Left ventricle myocardium superior (tissue), 1 donor: ENCODE measurements around the gene RAB30. TPM values are rescaled to one million over a fixed set of nuclear protein-coding genes. Genes with fewer than 3 reads are reported as not detected.

Experiments
- ATAC-seq: fragments of 200-7000 bp; cut with Tn5 transposase; one replicate; pipeline ENCODE4 v1.9.1; 2020; ENCODE audit warnings: mild to moderate bottlenecking, moderate library complexity
- DNase-seq: peaks from one replicate; pipeline ENCODE4 v3.0.0-alpha.2; 2020
- intact Hi-C: fragments of 100-400 bp; cut with micrococcal nuclease; formaldehyde crosslinking; loops from one replicate; pipeline ENCODE4 v1.11.0; 2022
- total RNA-seq: library from RNA; stranded (reverse); fragmentation: NEBNext Ultra II Directional; extraction: Animal tissue kit (Norgen Biotek cat#: 25700); gene quantifications from one replicate; pipeline ENCODE4 v1.2.1, GENCODE V29; 2021
- donor health status: DM: no; HTN: yes; CAD: no; lungs with severe emphysema.

The RAB30 gene
- total RNA-seq, 1 donor from 2014 or later, result 31.3 TPM

DNA sequence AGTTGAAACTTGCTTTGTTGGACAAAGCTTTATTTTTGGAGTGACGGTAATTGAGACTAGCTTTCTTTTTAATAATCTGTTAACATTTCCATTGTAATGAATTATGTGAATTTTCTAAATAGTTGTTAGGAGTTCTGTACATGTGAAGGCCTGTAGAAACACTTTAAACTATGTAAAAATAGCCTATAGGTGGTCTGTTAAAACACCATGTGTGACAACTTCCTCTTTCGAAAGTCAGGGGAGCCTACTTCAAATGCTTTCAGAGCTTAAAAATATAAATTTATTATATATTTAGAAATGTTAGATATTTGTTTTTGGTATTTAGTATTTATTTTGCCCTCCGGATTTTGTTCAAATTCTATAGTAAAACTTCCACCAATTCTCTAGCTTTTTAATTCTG, 141.5 kb downstream of the RAB30 start:
- intact Hi-C loops, result no loop called here
- ATAC-seq, result no peak
- DNase-seq, result no peak

DNA sequence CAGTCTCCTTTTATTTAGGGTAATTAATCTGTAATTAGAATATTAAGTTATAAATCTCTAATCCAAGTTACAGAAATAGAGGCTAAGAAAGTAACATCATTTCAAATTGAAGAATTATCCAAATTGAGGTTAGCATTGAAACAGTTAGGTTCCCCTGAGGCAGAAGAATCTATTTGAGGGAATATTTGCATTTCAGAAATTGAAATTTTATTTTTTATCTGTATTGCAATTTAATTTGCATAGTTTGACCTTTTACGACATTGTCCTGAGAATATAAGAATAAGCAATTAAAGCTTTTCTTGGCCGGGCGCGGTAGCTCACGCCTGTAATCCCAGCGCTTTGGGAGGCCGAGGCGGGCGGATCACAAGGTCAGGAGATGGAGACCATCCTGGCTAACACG, 142.6 kb downstream of the RAB30 start:
- ATAC-seq (no peak), DNase-seq (no peak)
- intact Hi-C loops, result no loop called here

DNA sequence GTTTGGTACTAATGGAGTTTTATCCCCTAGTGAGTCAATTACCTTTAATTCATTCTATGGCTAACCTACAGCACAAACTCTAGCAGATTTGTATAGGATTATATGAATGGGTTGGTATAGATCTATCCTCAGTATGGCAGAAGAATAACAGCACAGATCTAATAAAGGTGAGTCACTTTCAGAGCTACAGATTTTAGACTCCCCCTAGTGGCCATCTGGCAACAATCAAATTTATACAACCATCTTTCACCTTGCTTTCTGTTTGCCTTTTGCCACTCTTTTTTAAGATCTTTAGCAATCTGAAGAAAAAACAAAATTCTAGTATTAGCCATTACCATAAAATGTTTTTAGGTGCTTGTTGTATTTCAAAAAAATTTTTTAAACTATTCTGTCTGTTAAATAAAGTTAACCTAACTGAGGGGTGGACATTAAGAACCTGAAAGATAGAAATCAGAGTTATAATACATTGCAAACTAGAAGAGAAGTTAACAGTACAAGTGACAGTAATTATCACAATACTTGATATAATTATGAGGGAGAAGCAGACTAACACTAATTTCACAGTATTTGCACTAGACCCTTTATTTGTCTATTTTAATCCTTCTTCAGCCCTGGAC, 144.3 kb downstream of the RAB30 start:
- no peak for ATAC-seq
- intact Hi-C loops, result no loop called here
- DNase-seq, result no peak

DNA sequence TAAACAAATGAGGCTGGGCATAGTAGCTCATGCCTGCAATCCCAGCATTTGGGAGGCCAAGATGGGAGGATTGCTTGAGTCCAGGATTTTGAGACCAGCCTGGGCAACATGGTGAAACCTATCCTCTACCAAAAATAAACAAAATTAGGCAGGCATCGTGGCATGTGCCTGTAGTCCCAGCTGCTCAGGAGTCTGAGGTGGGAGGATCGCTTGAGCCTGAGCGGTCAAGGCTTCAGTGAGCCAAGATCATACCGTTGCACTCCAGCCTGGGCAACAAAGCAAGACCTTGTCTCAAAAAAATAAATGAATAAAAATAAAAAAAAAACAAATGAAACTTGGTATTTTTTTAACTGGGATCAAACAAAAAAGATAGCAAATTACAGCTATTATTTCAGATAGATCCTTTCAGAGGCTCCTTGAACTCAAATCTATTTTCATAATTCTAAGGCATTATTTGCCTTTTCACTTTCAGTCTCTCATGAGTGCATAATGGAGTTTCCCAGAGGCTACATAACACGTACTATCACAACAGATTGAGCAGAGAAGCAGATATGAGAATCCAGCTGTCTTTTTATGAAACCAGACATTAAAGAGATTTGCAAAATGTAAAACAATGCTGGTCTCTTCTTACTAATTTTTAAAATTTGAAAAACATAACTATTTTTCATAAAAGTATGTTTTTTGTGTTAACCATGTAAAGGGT, 147.0 kb downstream of the RAB30 start:
- DNase-seq (no peak), ATAC-seq (no peak)
- intact Hi-C loops, result no loop called here

Other genes starting within 250 kb of the RAB30 start
- gene PRCP, start 171.5 kb downstream of the RAB30 start, total RNA-seq, result 41.1 TPM
- gene DDIAS, start 170.2 kb downstream of the RAB30 start, total RNA-seq, result 0.52 TPM
- gene PCF11, start 85.2 kb upstream of the RAB30 start, total RNA-seq, result 27.7 TPM
- gene ANKRD42, start 121.8 kb upstream of the RAB30 start, total RNA-seq, result 4.3 TPM
- gene CCDC90B, start 214.5 kb upstream of the RAB30 start, total RNA-seq, result 21.0 TPM